Activated T-helper 17 cell treated with anti-CD3 and anti-CD28 coated beads, Interleukin-2, amount 50 U/mL, for 72 hours (primary cell): ENCODE data around the gene RNF6. TPM values are rescaled to one million over a fixed set of nuclear protein-coding genes. Genes with fewer than 3 reads are reported as not detected.

ENCODE experiments used
- total RNA-seq, 2 donors: library from RNA; stranded (reverse); gene quantifications; one replicate each; pipeline ENCODE4 v1.2.3, GENCODE V29; 2022

Gene RNF6
- total RNA-seq, 2 donors from 2014 or later: 34.3 to 38.9 TPM

Other genes with a start within 250 kb of the RNF6 start
- under 1 TPM; 0.13 to 0.30 TPM for gene SHISA2, start 170.3 kb downstream of the RNF6 start, total RNA-seq
- 10 to 100 TPM; 11.0 to 19.7 TPM for gene CDK8, start 31.8 kb upstream of the RNF6 start, total RNA-seq